ENCODE results near the gene OLFML1. TPM values are rescaled to one million over a fixed set of nuclear protein-coding genes. Genes with fewer than 3 reads are reported as not detected.

Gene OLFML1
- total and polyA plus RNA-seq, 2 of the 13 experiments (the other 11 are each of a cell fraction or from before 2014, with no cell fraction given), result 0.89 to 0.90 TPM

DNA sequence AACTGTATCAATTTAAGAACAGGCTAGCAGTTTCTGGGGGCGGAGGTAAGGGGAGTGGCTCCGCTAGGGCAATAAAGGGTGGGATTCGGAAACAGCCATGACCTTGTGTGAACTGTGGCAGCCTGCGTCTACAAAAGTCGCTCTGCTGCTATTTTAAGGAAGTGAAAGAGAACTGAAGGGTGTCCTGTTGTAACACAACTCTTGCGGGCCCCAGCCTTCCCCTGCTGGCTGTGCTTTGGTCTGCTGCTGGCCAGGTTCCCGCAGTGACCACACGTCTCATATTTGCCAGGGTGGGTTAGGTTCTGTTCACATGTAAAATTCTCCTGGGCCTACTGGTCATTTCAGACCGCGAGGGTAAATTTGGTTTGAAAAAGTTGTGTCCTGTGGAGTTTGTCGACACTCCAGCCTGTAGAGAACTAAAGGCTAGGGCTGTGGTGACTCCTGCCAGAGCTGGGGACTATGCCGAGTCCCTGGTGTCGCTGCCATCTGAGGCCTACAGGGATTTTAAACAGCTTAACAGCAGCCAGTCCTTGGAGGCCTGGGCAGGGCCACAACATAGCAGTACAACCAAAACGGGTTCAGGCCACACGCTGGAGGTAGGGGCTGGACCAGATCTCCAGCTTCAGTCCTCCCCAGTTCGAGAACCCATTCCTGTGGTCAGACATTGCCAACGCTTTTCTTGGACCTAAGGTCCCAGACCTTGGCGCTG, 27.4 kb downstream of the OLFML1 start:
- no peaks in the 10 kb centered on the region for H3K36me3 ChIP-seq (replicated peaks in 1 of 2; ENCODE audit: control insufficient read depth in 1 of 2, insufficient read depth in 2 of 2, low read length in 2 of 2)
- WGBS (ENCODE audit: low lambda C conversion rate), result 36% methylated on average over 10 of the region's 18 CpGs
- H3K4me1 ChIP-seq (ENCODE audit: insufficient read depth, low read length), result peaks cover 52% of the 10 kb centered on the region
- CTCF ChIA-PET (ENCODE audit: low intra/inter-chr PET ratio, low total read pairs), result interaction anchor here (1.0 to 1.6 kb wide), 2 partner anchors 144 to 153 kb away, joined by 7 read pairs; no protein-coding TSS in a partner anchor
- POLR2A ChIA-PET, result interaction anchor here (3.3 kb wide), 1 partner anchor 12 kb away, joined by 22 read pairs; no protein-coding TSS in a partner anchor
- ATAC-seq, result peak; percentile 56
- H4K20me1 ChIP-seq (ENCODE audit: insufficient read depth, low read length), result no peaks in the 10 kb centered on the region
- peak overlapping the region; percentile 85 for H2AFZ ChIP-seq (ENCODE audit: low read length)
- in situ Hi-C loops (cut with HindIII; ENCODE audit: extremely low pct_ligation_motif_present, low pct_unique_long_range_greater_than_20kb) (no loop called here), intact Hi-C loops (cut with micrococcal nuclease; ENCODE audit: unreplicated experiment) (loop anchor here (1.0 to 2.0 kb wide), 4 partner anchors 36 to 152 kb away; no protein-coding TSS in a partner anchor)
- no peaks in the 10 kb centered on the region; a peak in 2 of 5 replicates for H3K27me3 ChIP-seq (ENCODE audit: control insufficient read depth in 1 of 2, insufficient read depth in 2 of 2, low read length in 2 of 2)
- H3K4me3 ChIP-seq (replicated peaks in 1 of 3; ENCODE audit: insufficient read depth in 1 of 3, low read depth in 2 of 3, low read length in 3 of 3), result peak overlapping the region; percentile 65 to 93 (median 72)
- peak overlapping the region; percentile 74 for H3K9ac ChIP-seq (ENCODE audit: insufficient read depth, low read depth, low read length)
- H3K4me2 ChIP-seq (ENCODE audit: low read depth, low read length), result peak overlapping the region; percentile 92
- no peaks in the 10 kb centered on the region for H3K9me3 ChIP-seq (ENCODE audit: low read length)
- H3K27ac ChIP-seq (ENCODE audit: extremely low read length, insufficient read depth, low read length), result peak overlapping the region; percentile 62
- peaks cover 2% of the 10 kb centered on the region for H3K79me2 ChIP-seq (ENCODE audit: insufficient read depth, low read length)
- BruUV-seq (replicated peaks), result TSS peak; percentile 75
- FAIRE-seq, result no peak
- DNase-seq (ENCODE audit: low spot score), result peak; percentile 13
- TF ChIP-seq, protein P1, sequence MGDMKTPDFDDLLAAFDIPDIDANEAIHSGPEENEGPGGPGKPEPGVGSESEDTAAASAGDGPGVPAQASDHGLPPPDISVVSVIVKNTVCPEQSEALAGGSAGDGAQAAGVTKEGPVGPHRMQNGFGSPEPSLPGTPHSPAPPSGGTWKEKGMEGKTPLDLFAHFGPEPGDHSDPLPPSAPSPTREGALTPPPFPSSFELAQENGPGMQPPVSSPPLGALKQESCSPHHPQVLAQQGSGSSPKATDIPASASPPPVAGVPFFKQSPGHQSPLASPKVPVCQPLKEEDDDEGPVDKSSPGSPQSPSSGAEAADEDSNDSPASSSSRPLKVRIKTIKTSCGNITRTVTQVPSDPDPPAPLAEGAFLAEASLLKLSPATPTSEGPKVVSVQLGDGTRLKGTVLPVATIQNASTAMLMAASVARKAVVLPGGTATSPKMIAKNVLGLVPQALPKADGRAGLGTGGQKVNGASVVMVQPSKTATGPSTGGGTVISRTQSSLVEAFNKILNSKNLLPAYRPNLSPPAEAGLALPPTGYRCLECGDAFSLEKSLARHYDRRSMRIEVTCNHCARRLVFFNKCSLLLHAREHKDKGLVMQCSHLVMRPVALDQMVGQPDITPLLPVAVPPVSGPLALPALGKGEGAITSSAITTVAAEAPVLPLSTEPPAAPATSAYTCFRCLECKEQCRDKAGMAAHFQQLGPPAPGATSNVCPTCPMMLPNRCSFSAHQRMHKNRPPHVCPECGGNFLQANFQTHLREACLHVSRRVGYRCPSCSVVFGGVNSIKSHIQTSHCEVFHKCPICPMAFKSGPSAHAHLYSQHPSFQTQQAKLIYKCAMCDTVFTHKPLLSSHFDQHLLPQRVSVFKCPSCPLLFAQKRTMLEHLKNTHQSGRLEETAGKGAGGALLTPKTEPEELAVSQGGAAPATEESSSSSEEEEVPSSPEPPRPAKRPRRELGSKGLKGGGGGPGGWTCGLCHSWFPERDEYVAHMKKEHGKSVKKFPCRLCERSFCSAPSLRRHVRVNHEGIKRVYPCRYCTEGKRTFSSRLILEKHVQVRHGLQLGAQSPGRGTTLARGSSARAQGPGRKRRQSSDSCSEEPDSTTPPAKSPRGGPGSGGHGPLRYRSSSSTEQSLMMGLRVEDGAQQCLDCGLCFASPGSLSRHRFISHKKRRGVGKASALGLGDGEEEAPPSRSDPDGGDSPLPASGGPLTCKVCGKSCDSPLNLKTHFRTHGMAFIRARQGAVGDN (CRISPR knock-in tag; IDR thresholded peaks at IDR 0.05), result 0 out of 2 replicates have a peak, but pooled peaks have one; percentile 32
- TF ChIP-seq ZNF501 (CRISPR knock-in tag; IDR thresholded peaks at IDR 0.05) (peak; percentile 43; the same call in 1 of the 2 replicates), ZMYM4 (CRISPR knock-in tag; IDR thresholded peaks at IDR 0.05) (0 out of 2 replicates have a peak, but pooled peaks have one; percentile 1), ZFX (CRISPR knock-in tag; IDR thresholded peaks at IDR 0.05; ENCODE audit: low read depth) (peak; percentile 65; the same call in 1 of the 2 replicates), ZNF709 (CRISPR knock-in tag; IDR thresholded peaks at IDR 0.05) (0 out of 2 replicates have a peak, but pooled peaks have one; percentile 18), SSRP1 (CRISPR knock-in tag; IDR thresholded peaks at IDR 0.05) (no peak), ZFP37 (CRISPR knock-in tag; IDR thresholded peaks at IDR 0.05; ENCODE audit: borderline replicate concordance) (no peak), MXI1 (IDR thresholded peaks at IDR 0.05; ENCODE audit: borderline replicate concordance, low read depth, low read length) (0 out of 3 replicates have a peak, but pooled peaks have one; percentile 4)
- TF ChIP-seq, protein P2, sequence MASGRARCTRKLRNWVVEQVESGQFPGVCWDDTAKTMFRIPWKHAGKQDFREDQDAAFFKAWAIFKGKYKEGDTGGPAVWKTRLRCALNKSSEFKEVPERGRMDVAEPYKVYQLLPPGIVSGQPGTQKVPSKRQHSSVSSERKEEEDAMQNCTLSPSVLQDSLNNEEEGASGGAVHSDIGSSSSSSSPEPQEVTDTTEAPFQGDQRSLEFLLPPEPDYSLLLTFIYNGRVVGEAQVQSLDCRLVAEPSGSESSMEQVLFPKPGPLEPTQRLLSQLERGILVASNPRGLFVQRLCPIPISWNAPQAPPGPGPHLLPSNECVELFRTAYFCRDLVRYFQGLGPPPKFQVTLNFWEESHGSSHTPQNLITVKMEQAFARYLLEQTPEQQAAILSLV (CRISPR knock-in tag; IDR thresholded peaks at IDR 0.05; ENCODE audit: borderline replicate concordance), result 0 out of 2 replicates have a peak, but pooled peaks have one; percentile 11
- TF ChIP-seq, protein P3, sequence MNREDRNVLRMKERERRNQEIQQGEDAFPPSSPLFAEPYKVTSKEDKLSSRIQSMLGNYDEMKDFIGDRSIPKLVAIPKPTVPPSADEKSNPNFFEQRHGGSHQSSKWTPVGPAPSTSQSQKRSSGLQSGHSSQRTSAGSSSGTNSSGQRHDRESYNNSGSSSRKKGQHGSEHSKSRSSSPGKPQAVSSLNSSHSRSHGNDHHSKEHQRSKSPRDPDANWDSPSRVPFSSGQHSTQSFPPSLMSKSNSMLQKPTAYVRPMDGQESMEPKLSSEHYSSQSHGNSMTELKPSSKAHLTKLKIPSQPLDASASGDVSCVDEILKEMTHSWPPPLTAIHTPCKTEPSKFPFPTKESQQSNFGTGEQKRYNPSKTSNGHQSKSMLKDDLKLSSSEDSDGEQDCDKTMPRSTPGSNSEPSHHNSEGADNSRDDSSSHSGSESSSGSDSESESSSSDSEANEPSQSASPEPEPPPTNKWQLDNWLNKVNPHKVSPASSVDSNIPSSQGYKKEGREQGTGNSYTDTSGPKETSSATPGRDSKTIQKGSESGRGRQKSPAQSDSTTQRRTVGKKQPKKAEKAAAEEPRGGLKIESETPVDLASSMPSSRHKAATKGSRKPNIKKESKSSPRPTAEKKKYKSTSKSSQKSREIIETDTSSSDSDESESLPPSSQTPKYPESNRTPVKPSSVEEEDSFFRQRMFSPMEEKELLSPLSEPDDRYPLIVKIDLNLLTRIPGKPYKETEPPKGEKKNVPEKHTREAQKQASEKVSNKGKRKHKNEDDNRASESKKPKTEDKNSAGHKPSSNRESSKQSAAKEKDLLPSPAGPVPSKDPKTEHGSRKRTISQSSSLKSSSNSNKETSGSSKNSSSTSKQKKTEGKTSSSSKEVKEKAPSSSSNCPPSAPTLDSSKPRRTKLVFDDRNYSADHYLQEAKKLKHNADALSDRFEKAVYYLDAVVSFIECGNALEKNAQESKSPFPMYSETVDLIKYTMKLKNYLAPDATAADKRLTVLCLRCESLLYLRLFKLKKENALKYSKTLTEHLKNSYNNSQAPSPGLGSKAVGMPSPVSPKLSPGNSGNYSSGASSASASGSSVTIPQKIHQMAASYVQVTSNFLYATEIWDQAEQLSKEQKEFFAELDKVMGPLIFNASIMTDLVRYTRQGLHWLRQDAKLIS (CRISPR knock-in tag; IDR thresholded peaks at IDR 0.05), result no peak
- TF ChIP-seq, protein P4, sequence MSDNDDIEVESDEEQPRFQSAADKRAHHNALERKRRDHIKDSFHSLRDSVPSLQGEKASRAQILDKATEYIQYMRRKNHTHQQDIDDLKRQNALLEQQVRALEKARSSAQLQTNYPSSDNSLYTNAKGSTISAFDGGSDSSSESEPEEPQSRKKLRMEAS (IDR thresholded peaks at IDR 0.05), result 0 out of 2 replicates have a peak, but pooled peaks have one; percentile 2
- TF ChIP-seq, protein P5, sequence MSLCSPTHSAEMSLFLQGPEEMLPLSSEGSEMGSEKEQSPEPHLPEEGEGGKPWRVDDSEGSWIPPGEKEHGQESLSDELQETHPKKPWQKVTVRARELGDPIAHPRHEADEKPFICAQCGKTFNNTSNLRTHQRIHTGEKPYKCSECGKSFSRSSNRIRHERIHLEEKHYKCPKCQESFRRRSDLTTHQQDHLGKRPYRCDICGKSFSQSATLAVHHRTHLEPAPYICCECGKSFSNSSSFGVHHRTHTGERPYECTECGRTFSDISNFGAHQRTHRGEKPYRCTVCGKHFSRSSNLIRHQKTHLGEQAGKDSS (CRISPR knock-in tag; IDR thresholded peaks at IDR 0.05; ENCODE audit: borderline replicate concordance, low read depth), result 0 out of 2 replicates have a peak, but pooled peaks have one; percentile 12

All from HepG2 (cell line).